ENCODE data around the gene UGDH. TPM values are rescaled to one million over a fixed set of nuclear protein-coding genes. Genes with fewer than 3 reads are reported as not detected.
"Not testable (repeated sequence)": the region's sequence is repeated elsewhere in the genome, so short reads cannot be mapped to it uniquely, and the experiment has no call there.

UGDH gene
- total RNA-seq, 4 donors from 2014 or later: 293 to 849 (median 479) TPM

- intact Hi-C loops (cut with DNase I; ENCODE audit: low total_unique reads) (no loop called here), in situ Hi-C loops (cut with MboI; ENCODE audit: low pct_ligation_motif_present in 1 of 4, low pct_unique_long_range_greater_than_20kb in 1 of 4, low sequenced_read_pairs in 3 of 4) (no loop called here)
Measured at GRCh38 chr4:39514888-39515401, 12.3 kb downstream of the UGDH start.

GRCh38 chr4:39514266-39514665, 13.0 kb downstream of the UGDH start:
- DNase-seq; intact Hi-C loops (cut with DNase I; ENCODE audit: low total_unique reads); in situ Hi-C loops (cut with MboI; ENCODE audit: low pct_ligation_motif_present in 1 of 4, low pct_unique_long_range_greater_than_20kb in 1 of 4, low sequenced_read_pairs in 3 of 4); H3K27me3 ChIP-seq; H3K4me3 ChIP-seq; H3K9me3 ChIP-seq: not testable (repeated sequence)
- Histone ChIP-seq H3K36me3 (peaks cover 0 to 36% (median 16%) of the 10 kb centered on the region in 4 donors), H3K27ac (peak overlapping the region; percentile 64 to 79 (median 76)), H3K4me1 (peaks cover 0 to 25% (median 7%) of the 10 kb centered on the region in 4 donors)
- WGBS, 2 donors (ENCODE audit: low coverage in 1 of 2): 93 to 100% methylated on average over 1 of the region's 1 CpG

More at GRCh38 chr4:39514888-39515401, 12.3 kb downstream of the UGDH start:
- peak in 2 of 3 donors; percentile 51 to 70 for TF ChIP-seq POLR2AphosphoS5 (IDR thresholded peaks at IDR 0.05)
- TF ChIP-seq POLR2A (IDR thresholded peaks at IDR 0.05): no peak
- peak; percentile 43 for TF ChIP-seq EP300 (IDR thresholded peaks at IDR 0.05; ENCODE audit: low read depth)
- peaks cover 0 to 35% (median 16%) of the 10 kb centered on the region in 4 donors for H3K36me3 ChIP-seq
- peak; percentile 80 for DNase-seq
- 25 to 53% methylated on average over 3 to 4 of the region's 4 CpGs for WGBS, 2 donors (ENCODE audit: low coverage in 1 of 2)
- no peak overlapping the region for H3K4me3 ChIP-seq
- H3K27ac ChIP-seq: peak overlapping the region; percentile 64 to 79 (median 76)
- no peaks in the 10 kb centered on the region for H3K27me3 ChIP-seq
- H3K9me3 ChIP-seq: no peaks in the 10 kb centered on the region
- peaks cover 0 to 25% (median 7%) of the 10 kb centered on the region in 4 donors for H3K4me1 ChIP-seq

- Histone ChIP-seq H3K27me3 (no peaks in the 10 kb centered on the region), H3K4me3 (no peak overlapping the region), H3K27ac (no peak overlapping the region), H3K9me3 (no peaks in the 10 kb centered on the region), H3K36me3 (peaks cover 0 to 67% (median 32%) of the 10 kb centered on the region in 4 donors), H3K4me1 (peaks cover 0 to 24% (median 5%) of the 10 kb centered on the region in 4 donors)
- in situ Hi-C loops (cut with MboI; ENCODE audit: low pct_ligation_motif_present in 1 of 4, low pct_unique_long_range_greater_than_20kb in 1 of 4, low sequenced_read_pairs in 3 of 4) (no loop called here), intact Hi-C loops (cut with DNase I; ENCODE audit: low total_unique reads) (no loop called here)
- WGBS, 2 donors (ENCODE audit: low coverage in 1 of 2): 92 to 96% methylated on average over 5 of the region's 5 CpGs
- no peak for TF ChIP-seq POLR2AphosphoS5 (IDR thresholded peaks at IDR 0.05)
- no peak for TF ChIP-seq EP300 (IDR thresholded peaks at IDR 0.05; ENCODE audit: low read depth)
- TF ChIP-seq POLR2A (IDR thresholded peaks at IDR 0.05): no peak
- no peak for TF ChIP-seq CTCF (IDR thresholded peaks at IDR 0.05)
- DNase-seq: no peak
Measured at GRCh38 chr4:39510348-39510929, 16.8 kb downstream of the UGDH start.

GRCh38 chr4:39505581-39505980, 21.7 kb downstream of the UGDH start:
- 50 to 63% methylated on average over 1 of the region's 1 CpG for WGBS, 2 donors (ENCODE audit: low coverage in 1 of 2)
- Histone ChIP-seq H3K9me3 (no peaks in the 10 kb centered on the region), H3K27me3 (no peaks in the 10 kb centered on the region), H3K36me3 (peaks cover 0 to 90% (median 45%) of the 10 kb centered on the region in 4 donors), H3K27ac (peak overlapping the region; percentile 64 to 82 (median 76)), H3K4me1 (peaks cover 0 to 20% (median 0%) of the 10 kb centered on the region in 4 donors), H3K4me3 (no peak overlapping the region)
- TF ChIP-seq POLR2A (IDR thresholded peaks at IDR 0.05): no peak
- TF ChIP-seq CTCF (IDR thresholded peaks at IDR 0.05): no peak
- no peak for TF ChIP-seq EP300 (IDR thresholded peaks at IDR 0.05; ENCODE audit: low read depth)
- peak in 2 of 3 donors; percentile 31 to 55 for TF ChIP-seq POLR2AphosphoS5 (IDR thresholded peaks at IDR 0.05)
- intact Hi-C loops (cut with DNase I; ENCODE audit: low total_unique reads): no loop called here
- DNase-seq: no peak
- in situ Hi-C loops (cut with MboI; ENCODE audit: low pct_ligation_motif_present in 1 of 4, low pct_unique_long_range_greater_than_20kb in 1 of 4, low sequenced_read_pairs in 3 of 4): no loop called here

- intact Hi-C loops (cut with DNase I; ENCODE audit: low total_unique reads) (no loop called here), in situ Hi-C loops (cut with MboI; ENCODE audit: low pct_ligation_motif_present in 1 of 4, low pct_unique_long_range_greater_than_20kb in 1 of 4, low sequenced_read_pairs in 3 of 4) (no loop called here)
- WGBS, 2 donors (ENCODE audit: low coverage in 1 of 2): 94 to 98% methylated on average over 2 of the region's 2 CpGs
Measured at GRCh38 chr4:39504538-39504937, 22.7 kb downstream of the UGDH start.

GRCh38 chr4:39502664-39503035, 24.6 kb downstream of the UGDH start:
- intact Hi-C loops (cut with DNase I; ENCODE audit: low total_unique reads); DNase-seq; H3K9me3 ChIP-seq; H3K27ac ChIP-seq; in situ Hi-C loops (cut with MboI; ENCODE audit: low pct_ligation_motif_present in 1 of 4, low pct_unique_long_range_greater_than_20kb in 1 of 4, low sequenced_read_pairs in 3 of 4); H3K4me3 ChIP-seq; H3K27me3 ChIP-seq: not testable (repeated sequence)
- peaks cover 0 to 20% (median 0%) of the 10 kb centered on the region in 4 donors for H3K4me1 ChIP-seq
- WGBS, 2 donors (ENCODE audit: low coverage in 1 of 2): 90 to 100% methylated on average over 1 to 4 of the region's 4 CpGs
- H3K36me3 ChIP-seq: peaks cover 0 to 76% (median 38%) of the 10 kb centered on the region in 4 donors

More at GRCh38 chr4:39504538-39504937, 22.7 kb downstream of the UGDH start:
- Histone ChIP-seq H3K9me3 (no peaks in the 10 kb centered on the region), H3K4me3 (no peak overlapping the region), H3K27ac (no peak overlapping the region), H3K4me1 (peaks cover 0 to 20% (median 0%) of the 10 kb centered on the region in 4 donors), H3K27me3 (no peaks in the 10 kb centered on the region), H3K36me3 (peaks cover 0 to 83% (median 41%) of the 10 kb centered on the region in 4 donors)
- no peak for TF ChIP-seq EP300 (IDR thresholded peaks at IDR 0.05; ENCODE audit: low read depth)
- no peak for TF ChIP-seq POLR2AphosphoS5 (IDR thresholded peaks at IDR 0.05)
- no peak for TF ChIP-seq CTCF (IDR thresholded peaks at IDR 0.05)
- no peak for TF ChIP-seq POLR2A (IDR thresholded peaks at IDR 0.05)
- no peak for DNase-seq

All from transverse colon (tissue), 4 donors.